Measurements from ENCODE around the gene DMRTB1.

Gene DMRTB1

GRCh38 chr1:53438427-53439336 is 20.5 kb upstream of the DMRTB1 start:
- H3K4me3 ChIP-seq (replicated peaks; ENCODE audit: low read depth, low read length) = no peak overlapping the region
- TF ChIP-seq CTCF (IDR thresholded peaks at IDR 0.05; ENCODE audit: insufficient read depth, low read length, poor library complexity, severe bottlenecking) = no peak
- no peak for DNase-seq (ENCODE audit: extremely low read depth, insufficient read length)
- no peaks in the 10 kb centered on the region; the same call in 1 of the 2 replicates for H3K27me3 ChIP-seq (replicated peaks; ENCODE audit: control insufficient read depth, insufficient read depth, low read length)
- no peaks in the 10 kb centered on the region for H3K36me3 ChIP-seq (ENCODE audit: control insufficient read depth, insufficient read depth, low read length)

- H3K4me3 ChIP-seq (replicated peaks; ENCODE audit: low read depth, low read length) = no peak overlapping the region
- no peaks in the 10 kb centered on the region; the same call in 1 of the 2 replicates for H3K27me3 ChIP-seq (replicated peaks; ENCODE audit: control insufficient read depth, insufficient read depth, low read length)
- H3K36me3 ChIP-seq (ENCODE audit: control insufficient read depth, insufficient read depth, low read length) = no peaks in the 10 kb centered on the region
- DNase-seq (ENCODE audit: extremely low read depth, insufficient read length) = no peak
- no peak for TF ChIP-seq CTCF (IDR thresholded peaks at IDR 0.05; ENCODE audit: insufficient read depth, low read length, poor library complexity, severe bottlenecking)
Measured at GRCh38 chr1:53439337-53440207, 19.6 kb upstream of the DMRTB1 start.

GRCh38 chr1:53440633-53441032 is 18.6 kb upstream of the DMRTB1 start:
- DNase-seq (ENCODE audit: extremely low read depth, insufficient read length) = no peak
- TF ChIP-seq CTCF (IDR thresholded peaks at IDR 0.05; ENCODE audit: insufficient read depth, low read length, poor library complexity, severe bottlenecking) = no peak
- H3K27me3 ChIP-seq (replicated peaks; ENCODE audit: control insufficient read depth, insufficient read depth, low read length) = no peaks in the 10 kb centered on the region
- no peaks in the 10 kb centered on the region for H3K36me3 ChIP-seq (ENCODE audit: control insufficient read depth, insufficient read depth, low read length)
- H3K4me3 ChIP-seq (replicated peaks; ENCODE audit: low read depth, low read length) = no peak overlapping the region

GRCh38 chr1:53442299-53442698 is 16.9 kb upstream of the DMRTB1 start:
- Histone ChIP-seq H3K4me3 (replicated peaks; ENCODE audit: low read depth, low read length) (no peak overlapping the region), H3K36me3 (ENCODE audit: control insufficient read depth, insufficient read depth, low read length) (no peaks in the 10 kb centered on the region), H3K27me3 (replicated peaks; ENCODE audit: control insufficient read depth, insufficient read depth, low read length) (no peaks in the 10 kb centered on the region)
- no peak for TF ChIP-seq CTCF (IDR thresholded peaks at IDR 0.05; ENCODE audit: insufficient read depth, low read length, poor library complexity, severe bottlenecking)
- no peak for DNase-seq (ENCODE audit: extremely low read depth, insufficient read length)

- H3K4me3 ChIP-seq (replicated peaks; ENCODE audit: low read depth, low read length) = no peak overlapping the region
- DNase-seq (ENCODE audit: extremely low read depth, insufficient read length) = no peak
Measured at GRCh38 chr1:53446051-53446450, 13.1 kb upstream of the DMRTB1 start.

More at GRCh38 chr1:53446051-53446450, 13.1 kb upstream of the DMRTB1 start:
- Histone ChIP-seq H3K27me3 (replicated peaks; ENCODE audit: control insufficient read depth, insufficient read depth, low read length) (no peaks in the 10 kb centered on the region), H3K36me3 (ENCODE audit: control insufficient read depth, insufficient read depth, low read length) (no peaks in the 10 kb centered on the region)
- TF ChIP-seq CTCF (IDR thresholded peaks at IDR 0.05; ENCODE audit: insufficient read depth, low read length, poor library complexity, severe bottlenecking) = no peak
